DND-41 (cell line): ENCODE data around the gene PLD1.

Source experiments
- CTCF ChIP-seq: IDR thresholded peaks from 2 replicates; pipeline ENCODE4 v1.5.1; 2012; ENCODE audit warnings: borderline replicate concordance, low read length, moderate library complexity, mild to moderate bottlenecking; ENCODE audit not compliant: poor library complexity, severe bottlenecking; ENCODE audit errors: extremely low read depth
- EZH2 ChIP-seq: IDR thresholded peaks from 3 replicates; pipeline ENCODE4 v1.6.1; 2012; ENCODE audit warnings: borderline replicate concordance, low read depth, mild to moderate bottlenecking, moderate library complexity, low read length, inconsistent platforms; ENCODE audit not compliant: severe bottlenecking

GRCh38 chr3:171660188-171660587 lies 150.1 kb downstream of the PLD1 start:
- TF ChIP-seq EZH2 (no peak), CTCF (no peak)
